HL-60 (cell line): ENCODE results near the gene LRP6.

ENCODE experiments used
- DNase-seq, 2 experiments: peaks; one replicate each; pipeline ENCODE4 v3.0.0-alpha.2; 2010 to 2020; ENCODE audit warnings: low read depth in 1 of 2, low spot score in 1 of 2
- H3K27ac ChIP-seq: fragments of 250-450 bp; sonication (Bioruptor Pico); replicated peaks from 2 replicates; pipeline ENCODE4 v1.5.1; 2020; ENCODE audit warnings: mild to moderate bottlenecking, moderate library complexity
- H3K27me3 ChIP-seq: fragments of 250-450 bp; sonication (Bioruptor Pico); 2 replicates; pipeline ENCODE4 v1.5.1; 2021; ENCODE audit warnings: mild to moderate bottlenecking, moderate library complexity; ENCODE audit not compliant: insufficient read depth, poor library complexity, severe bottlenecking
- H3K4me3 ChIP-seq: replicated peaks from 2 replicates; pipeline ENCODE4 v1.5.1; 2011; ENCODE audit warnings: mild to moderate bottlenecking, control low read depth, low read length; ENCODE audit not compliant: insufficient read depth
- CTCF ChIP-seq: IDR thresholded peaks from one replicate; pipeline ENCODE4 v1.5.1; 2011; ENCODE audit warnings: low read length, control low read depth, inconsistent platforms; ENCODE audit not compliant: insufficient read depth
- GABPA ChIP-seq: IDR thresholded peaks from 2 replicates; pipeline ENCODE4 v1.6.1; 2012; ENCODE audit warnings: low read depth
- POLR2AphosphoS5 ChIP-seq: IDR thresholded peaks from 2 replicates; pipeline ENCODE4 v1.6.1; 2012; ENCODE audit warnings: low read depth
- REST ChIP-seq: IDR thresholded peaks from 2 replicates; pipeline ENCODE4 v1.6.1; 2012; ENCODE audit warnings: low read depth; ENCODE audit not compliant: insufficient replicate concordance
- SPI1 ChIP-seq: IDR thresholded peaks from 2 replicates; pipeline ENCODE4 v1.6.1; 2012; ENCODE audit warnings: low read depth, mild to moderate bottlenecking, borderline replicate concordance

Gene LRP6

GRCh38 chr12:12202105-12202504 lies 64.7 kb downstream of the LRP6 start:
- no peak overlapping the region for H3K4me3 ChIP-seq
- no peak for DNase-seq
- no peak for TF ChIP-seq GABPA
- TF ChIP-seq POLR2AphosphoS5, result no peak
- TF ChIP-seq REST, result no peak
- TF ChIP-seq CTCF, result no peak
- no peak for TF ChIP-seq SPI1
- H3K27me3 ChIP-seq, result peaks cover 3% of the 10 kb centered on the region
- no peak overlapping the region for H3K27ac ChIP-seq

- no peak overlapping the region for H3K27ac ChIP-seq
- no peak for DNase-seq
- TF ChIP-seq REST (no peak), SPI1 (no peak)
- H3K4me3 ChIP-seq, result no peak overlapping the region
- peaks cover 3% of the 10 kb centered on the region for H3K27me3 ChIP-seq
Observed at GRCh38 chr12:12201274-12201758, 65.5 kb downstream of the LRP6 start.

GRCh38 chr12:12200363-12200762 lies 66.5 kb downstream of the LRP6 start:
- no peaks in the 10 kb centered on the region for H3K27me3 ChIP-seq
- no peak for TF ChIP-seq SPI1
- no peak for TF ChIP-seq CTCF
- TF ChIP-seq GABPA, result no peak
- TF ChIP-seq REST, result no peak
- TF ChIP-seq POLR2AphosphoS5, result no peak
- no peak overlapping the region for H3K27ac ChIP-seq
- no peak overlapping the region for H3K4me3 ChIP-seq
- DNase-seq, result no peak

GRCh38 chr12:12198124-12198523 lies 68.7 kb downstream of the LRP6 start:
- TF ChIP-seq REST, result no peak
- TF ChIP-seq CTCF, result no peak
- no peak for TF ChIP-seq GABPA
- TF ChIP-seq POLR2AphosphoS5, result no peak
- no peak for TF ChIP-seq SPI1
- H3K27ac ChIP-seq, result no peak overlapping the region
- no peaks in the 10 kb centered on the region for H3K27me3 ChIP-seq
- no peak overlapping the region for H3K4me3 ChIP-seq
- no peak for DNase-seq
